Spleen (tissue), 11 donors: ENCODE results near the gene FBLN5. TPM values are rescaled to one million over a fixed set of nuclear protein-coding genes. Genes with fewer than 3 reads are reported as not detected.
A peak's percentile ranks its signal among the peaks of the same experiment; 100 is the strongest.

Experiments
- DNase-seq: peaks from one replicate; pipeline ENCODE4 v3.0.0-alpha.2; 2020
- H3K27ac ChIP-seq, 8 donors: fragments of 200-600 bp; sonication (generic) in 7 of 8; 1 replicate in 4 of 8; 2 replicates in 4 of 8; pipeline versions ENCODE4 v1.5.0 to v1.8.0; 2016 to 2021; ENCODE audit warnings: inconsistent platforms in 4 of 8, mild to moderate bottlenecking in 4 of 8, moderate library complexity in 1 of 8
- H3K27me3 ChIP-seq, 7 donors: fragments of 200-600 bp; sonication (generic) in 6 of 7; replicated peaks in 1 of 7; 1 replicate in 4 of 7; 2 replicates in 3 of 7; pipeline versions ENCODE4 v1.5.0 to v1.8.0; 2016 to 2021; ENCODE audit warnings: inconsistent platforms in 3 of 7, mild to moderate bottlenecking in 1 of 7
- H3K36me3 ChIP-seq, 6 donors: fragments of 200-600 bp; sonication (generic) in 5 of 6; 1 replicate in 4 of 6; 2 replicates in 2 of 6; pipeline versions ENCODE4 v1.5.0 to v1.8.0; 2016 to 2021; ENCODE audit warnings: inconsistent platforms in 2 of 6
- H3K4me1 ChIP-seq, 6 donors: fragments of 200-600 bp; sonication (generic) in 5 of 6; 1 replicate in 3 of 6; 2 replicates in 3 of 6; pipeline versions ENCODE4 v1.5.0 to v1.8.0; 2016 to 2021; ENCODE audit warnings: inconsistent platforms in 3 of 6
- H3K4me3 ChIP-seq, 8 donors: fragments of 200-600 bp; sonication (generic) in 7 of 8; 1 replicate in 4 of 8; 2 replicates in 4 of 8; pipeline versions ENCODE4 v1.5.0 to v1.8.0; 2016 to 2021; ENCODE audit warnings: inconsistent platforms in 4 of 8, mild to moderate bottlenecking in 4 of 8, moderate library complexity in 2 of 8
- H3K9me3 ChIP-seq, 8 donors: fragments of 200-600 bp; sonication (generic) in 7 of 8; 1 replicate in 4 of 8; 2 replicates in 4 of 8; pipeline versions ENCODE4 v1.5.0 to v1.8.0; 2016 to 2021; ENCODE audit warnings: inconsistent platforms in 4 of 8
- POLR2A ChIP-seq, 3 donors: fragments of 450-650 bp; IDR thresholded peaks; one replicate each; pipeline ENCODE4 v1.5.1; 2017; ENCODE audit warnings: antibody characterized with exemption in 3 of 3, mild to moderate bottlenecking in 1 of 3
- POLR2AphosphoS5 ChIP-seq, 3 donors: sonication (generic); formaldehyde crosslinking; IDR thresholded peaks; one replicate each; pipeline ENCODE4 v1.5.1; 2017; ENCODE audit warnings: antibody characterized with exemption in 3 of 3
- WGBS, 5 donors: extraction: QIAGEN DNeasy Blood & Tissue Kit in 3 of 5; methylation state at CpG; one replicate each; pipeline versions ENCODE4 v1.1.5 to v1.1.7; 2013 to 2018; 5-methylcytosine and 5-hydroxymethylcytosine counted together
- intact Hi-C: fragments of 100-400 bp; cut with DNase I; formaldehyde crosslinking; loops from one replicate; pipeline ENCODE4 v1.15.0; 2023; ENCODE audit warnings: low total_unique reads
- polyA plus RNA-seq, 3 donors: library from polyadenylated mRNA; stranded (reverse); fragments of 200-250 nt; gene quantifications; one replicate each; pipeline ENCODE4 v1.2.1, GENCODE V29; 2013
- total RNA-seq, 7 donors: library from RNA; depleted of rRNA in 3 of 7; stranded (reverse); fragments of >200 nt in 3 of 7; fragmentation: NEBNext Ultra II Directional in 4 of 7; extraction: Animal tissue kit (Norgen Biotek cat#: 25700) in 4 of 7; gene quantifications; one replicate each; pipeline versions ENCODE4 v1.1.0 to v1.2.1, GENCODE V29; 2016 to 2021
- TF ChIP-seq, protein P1 (sequence below), 11 experiments: fragments of 200-600 bp in 7 of 11; fragments of 450-650 bp in 4 of 11; sonication (generic) in 4 of 11; IDR thresholded peaks in 8 of 11; conservative IDR thresholded peaks in 3 of 11; 1 replicate in 7 of 11; 2 replicates in 4 of 11; pipeline versions ENCODE4 v1.4.0 to v1.8.0; 2016 to 2021; ENCODE audit warnings: antibody characterized with exemption in 11 of 11, inconsistent platforms in 4 of 11, mild to moderate bottlenecking in 1 of 11
- donor health status: healthy with polysubstance abuse.
- donor health status: DM: no; HTN: no; CAD: no; lungs with moderate emphysema.
- donor health status: DM: no; HTN: no; CAD: no.
- donor health status: Bipolar disorder and iron deficiency.
- donor health status: healthy.
- donor health status: DM: no; HTN: no; CAD: no.
- donor health status: DM: yes; HTN: yes; CAD: no.

Gene FBLN5
- total and polyA plus RNA-seq, 10 donors = 26.4 to 396 (median 102) TPM

DNA sequence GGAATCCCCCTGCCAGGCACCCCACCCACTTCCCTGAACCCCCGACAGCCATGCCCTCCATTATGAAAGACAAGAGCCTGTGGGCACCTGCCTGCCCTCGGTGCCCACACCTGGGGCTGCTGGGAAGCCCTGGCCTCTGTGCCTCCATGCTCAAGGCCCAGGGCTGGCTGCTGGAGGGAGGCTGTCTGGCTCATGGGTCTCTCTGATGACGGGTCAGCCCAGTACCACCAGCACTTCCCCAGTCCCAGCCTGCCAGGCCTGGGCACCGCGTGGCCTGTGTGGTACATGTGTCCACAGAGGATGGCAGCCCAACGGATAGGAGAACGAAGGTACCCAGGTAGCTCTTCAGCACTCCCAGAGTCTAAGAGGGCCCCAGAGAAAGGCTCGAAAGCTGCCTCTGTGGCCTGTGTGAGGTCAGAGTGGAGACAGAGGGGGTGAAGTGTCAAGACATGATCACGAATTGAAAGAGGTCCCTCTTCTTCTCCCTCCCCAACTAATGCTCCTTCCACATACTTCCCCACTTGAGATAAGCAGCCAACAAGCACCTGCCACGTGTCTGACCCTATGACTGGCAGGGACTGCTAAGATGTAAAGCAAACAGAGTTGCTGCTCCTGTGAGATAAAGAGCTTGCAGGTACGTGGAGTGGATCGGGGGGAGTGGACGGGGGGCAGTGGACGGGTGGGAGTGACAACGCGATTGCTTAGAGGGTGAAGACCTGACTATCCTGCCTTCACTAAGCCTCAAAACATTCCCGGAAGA, 21.2 kb downstream of the FBLN5 start:
- intact Hi-C loops = no loop called here
- no peaks in the 10 kb centered on the region for H3K9me3 ChIP-seq
- H3K27me3 ChIP-seq = no peaks in the 10 kb centered on the region
- DNase-seq = no peak
- H3K4me1 ChIP-seq = peaks cover 0 to 45% (median 6%) of the 10 kb centered on the region in 6 donors
- 76 to 86% (median 81%) methylated on average over 14 to 17 of the region's 17 CpGs for WGBS, 5 donors
- H3K36me3 ChIP-seq = peaks cover 0 to 3% (median 0%) of the 10 kb centered on the region in 6 donors
- no peak overlapping the region for H3K4me3 ChIP-seq
- TF ChIP-seq POLR2AphosphoS5 (IDR thresholded peaks at IDR 0.05) (peak in 1 of 3 donors; percentile 13), POLR2A (IDR thresholded peaks at IDR 0.05) (no peak)
- peak overlapping the region in 5 of 8 donors; percentile 7 to 57 (median 39) for H3K27ac ChIP-seq

DNA sequence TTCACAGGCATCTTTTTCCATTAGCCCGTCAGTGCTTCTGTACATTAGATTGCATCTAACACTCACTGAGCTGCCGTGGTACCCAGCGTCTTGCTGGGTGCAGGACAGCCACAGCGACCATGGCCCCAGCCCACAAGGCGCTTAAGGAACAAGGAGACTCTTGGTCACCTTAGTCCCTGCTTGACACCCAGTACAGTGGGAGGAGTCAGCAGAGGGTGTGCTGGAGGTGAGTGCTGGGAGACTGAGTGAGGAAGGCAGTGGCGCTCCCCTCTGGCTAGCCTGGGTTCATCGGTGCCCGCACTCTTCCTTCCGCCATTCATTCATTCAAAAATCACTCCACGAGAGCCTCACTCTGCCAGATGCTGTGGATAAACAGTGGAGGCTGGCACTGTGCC, 21.8 kb downstream of the FBLN5 start:
- H3K27ac ChIP-seq = peak overlapping the region in 5 of 8 donors; percentile 7 to 57 (median 39)
- H3K4me3 ChIP-seq = no peak overlapping the region
- H3K36me3 ChIP-seq = peaks cover 0 to 3% (median 0%) of the 10 kb centered on the region in 6 donors
- peaks cover 0 to 45% (median 6%) of the 10 kb centered on the region in 6 donors for H3K4me1 ChIP-seq
- no peak for DNase-seq
- TF ChIP-seq, protein P1, sequence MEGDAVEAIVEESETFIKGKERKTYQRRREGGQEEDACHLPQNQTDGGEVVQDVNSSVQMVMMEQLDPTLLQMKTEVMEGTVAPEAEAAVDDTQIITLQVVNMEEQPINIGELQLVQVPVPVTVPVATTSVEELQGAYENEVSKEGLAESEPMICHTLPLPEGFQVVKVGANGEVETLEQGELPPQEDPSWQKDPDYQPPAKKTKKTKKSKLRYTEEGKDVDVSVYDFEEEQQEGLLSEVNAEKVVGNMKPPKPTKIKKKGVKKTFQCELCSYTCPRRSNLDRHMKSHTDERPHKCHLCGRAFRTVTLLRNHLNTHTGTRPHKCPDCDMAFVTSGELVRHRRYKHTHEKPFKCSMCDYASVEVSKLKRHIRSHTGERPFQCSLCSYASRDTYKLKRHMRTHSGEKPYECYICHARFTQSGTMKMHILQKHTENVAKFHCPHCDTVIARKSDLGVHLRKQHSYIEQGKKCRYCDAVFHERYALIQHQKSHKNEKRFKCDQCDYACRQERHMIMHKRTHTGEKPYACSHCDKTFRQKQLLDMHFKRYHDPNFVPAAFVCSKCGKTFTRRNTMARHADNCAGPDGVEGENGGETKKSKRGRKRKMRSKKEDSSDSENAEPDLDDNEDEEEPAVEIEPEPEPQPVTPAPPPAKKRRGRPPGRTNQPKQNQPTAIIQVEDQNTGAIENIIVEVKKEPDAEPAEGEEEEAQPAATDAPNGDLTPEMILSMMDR (IDR thresholded peaks at IDR 0.05 in 8 of 11, conservative IDR thresholded peaks at IDR 0.05 in 3 of 11) = no peak
- TF ChIP-seq POLR2A (IDR thresholded peaks at IDR 0.05) = no peak
- no peaks in the 10 kb centered on the region for H3K9me3 ChIP-seq
- 86 to 91% (median 90%) methylated on average over 10 of the region's 10 CpGs for WGBS, 5 donors
- intact Hi-C loops = no loop called here
- no peaks in the 10 kb centered on the region for H3K27me3 ChIP-seq

DNA sequence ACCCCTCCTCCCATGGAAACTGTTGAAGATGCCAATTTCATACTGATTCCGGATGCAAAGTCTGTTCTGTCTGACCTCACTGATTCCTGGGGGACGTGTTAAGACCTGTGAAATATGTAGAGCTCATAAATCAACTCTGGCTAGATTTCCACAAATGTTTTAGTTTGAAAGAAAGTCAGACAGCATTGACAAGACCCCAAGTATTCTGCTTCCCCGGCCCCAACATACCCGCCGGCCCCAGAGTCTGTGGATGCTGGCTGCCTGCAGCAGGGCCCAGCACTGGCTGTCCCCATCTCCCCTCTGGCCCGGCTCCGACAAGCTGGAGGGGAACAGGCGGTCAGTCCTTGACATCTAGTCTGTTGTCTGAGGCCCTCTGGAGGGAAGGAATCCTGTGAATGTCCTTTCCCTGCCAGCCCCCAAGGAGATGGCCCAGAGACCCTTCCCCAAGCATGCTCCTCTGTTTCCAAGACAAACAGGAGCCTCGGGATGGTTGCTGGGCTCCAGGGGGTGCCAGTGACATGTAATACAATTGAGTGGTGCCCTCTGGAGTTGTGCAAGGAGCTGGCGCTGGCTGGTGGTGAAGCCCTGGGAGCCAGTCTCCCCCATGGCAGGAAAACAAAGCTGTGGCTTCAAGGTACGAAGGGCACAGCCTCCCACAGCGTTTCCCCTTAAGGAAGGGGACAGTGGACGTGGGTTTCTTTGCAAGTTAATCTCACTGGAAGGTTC, 22.3 kb downstream of the FBLN5 start:
- H3K4me3 ChIP-seq = no peak overlapping the region
- H3K9me3 ChIP-seq = no peaks in the 10 kb centered on the region
- H3K27me3 ChIP-seq = no peaks in the 10 kb centered on the region
- H3K4me1 ChIP-seq = peaks cover 0 to 46% (median 6%) of the 10 kb centered on the region in 6 donors
- TF ChIP-seq POLR2A (IDR thresholded peaks at IDR 0.05) (no peak), POLR2AphosphoS5 (IDR thresholded peaks at IDR 0.05) (peak in 2 of 3 donors; percentile 29 to 66)
- intact Hi-C loops = no loop called here
- DNase-seq = no peak
- H3K36me3 ChIP-seq = peaks cover 0 to 3% (median 0%) of the 10 kb centered on the region in 6 donors
- WGBS, 5 donors = 68 to 73% (median 70%) methylated on average over 13 of the region's 13 CpGs
- H3K27ac ChIP-seq = peak overlapping the region in 5 of 8 donors; percentile 4 to 57 (median 39)

DNA sequence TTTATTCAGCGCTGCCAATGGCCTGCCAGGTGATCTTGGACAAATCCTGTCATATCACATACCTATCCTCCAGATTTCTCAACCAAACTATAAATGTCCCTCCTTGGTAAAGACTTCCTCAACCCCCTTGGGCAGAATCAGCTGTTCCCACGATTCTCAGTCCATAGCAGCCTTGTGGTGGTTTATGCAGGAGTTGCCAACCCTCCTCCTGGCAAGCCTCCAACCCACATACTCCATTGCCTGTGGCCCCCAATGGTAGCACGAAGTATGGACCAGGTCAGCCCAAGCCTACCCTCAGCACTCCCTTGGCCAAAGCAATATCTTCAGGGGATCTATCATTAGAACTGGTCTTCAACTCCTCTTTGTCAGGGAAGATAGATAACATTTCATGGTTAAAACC, 27.0 kb downstream of the FBLN5 start:
- no peak for DNase-seq
- peaks cover 0 to 20% (median 0%) of the 10 kb centered on the region in 6 donors for H3K4me1 ChIP-seq
- TF ChIP-seq POLR2A (IDR thresholded peaks at IDR 0.05) (no peak), POLR2AphosphoS5 (IDR thresholded peaks at IDR 0.05) (no peak)
- TF ChIP-seq, protein P1 (IDR thresholded peaks at IDR 0.05 in 8 of 11, conservative IDR thresholded peaks at IDR 0.05 in 3 of 11) = no peak

DNA sequence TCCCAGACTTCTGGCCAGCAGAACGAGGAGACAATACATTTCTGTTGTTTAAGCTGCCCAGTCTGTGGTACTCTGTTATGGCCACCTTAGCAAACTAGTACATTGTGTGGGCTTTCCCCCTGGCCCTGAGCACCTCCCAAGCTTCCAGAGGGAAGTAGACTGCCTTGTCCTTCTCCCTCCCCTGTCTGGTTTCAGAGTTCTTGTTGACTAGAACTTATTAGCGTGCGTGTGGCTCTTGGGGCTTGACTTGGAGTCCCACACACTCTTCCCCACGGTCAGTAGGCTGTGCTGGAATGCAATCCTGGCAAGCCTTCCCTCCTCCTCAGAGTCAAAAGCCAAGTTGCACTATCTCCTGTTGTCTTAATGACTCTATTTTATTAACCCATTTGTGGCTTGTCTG, 27.7 kb downstream of the FBLN5 start:
- Histone ChIP-seq H3K27ac (peak overlapping the region in 5 of 8 donors; percentile 51 to 71 (median 66)), H3K36me3 (peaks cover 0 to 3% (median 0%) of the 10 kb centered on the region in 6 donors), H3K27me3 (no peaks in the 10 kb centered on the region), H3K4me3 (no peak overlapping the region), H3K9me3 (no peaks in the 10 kb centered on the region), H3K4me1 (peaks cover 0 to 15% (median 0%) of the 10 kb centered on the region in 6 donors)
- TF ChIP-seq, protein P1 (IDR thresholded peaks at IDR 0.05 in 8 of 11, conservative IDR thresholded peaks at IDR 0.05 in 3 of 11) = no peak
- no peak for TF ChIP-seq POLR2AphosphoS5 (IDR thresholded peaks at IDR 0.05)
- TF ChIP-seq POLR2A (IDR thresholded peaks at IDR 0.05) = peak in 1 of 3 donors; percentile 22
- WGBS, 5 donors = 47 to 74% (median 72%) methylated on average over 4 of the region's 4 CpGs
- DNase-seq = no peak
- intact Hi-C loops = no loop called here

More for the DNA sequence above, 27.0 kb downstream of the FBLN5 start:
- no peaks in the 10 kb centered on the region for H3K27me3 ChIP-seq
- H3K36me3 ChIP-seq = peaks cover 0 to 3% (median 0%) of the 10 kb centered on the region in 6 donors
- H3K4me3 ChIP-seq = no peak overlapping the region
- peak overlapping the region in 4 of 8 donors; percentile 10 to 71 (median 47) for H3K27ac ChIP-seq
- no peaks in the 10 kb centered on the region for H3K9me3 ChIP-seq
- WGBS, 5 donors = 43 to 64% (median 54%) methylated on average over 3 of the region's 3 CpGs
- intact Hi-C loops = no loop called here
